Dedifferentiated amniotic fluid mesenchymal stem cell (primary cell): ENCODE measurements around the gene BLOC1S5.

Experiments used
- DNase-seq: peaks from one replicate; pipeline ENCODE4 v3.0.0-alpha.2; 2016; ENCODE audit errors: extremely low spot score

Gene BLOC1S5, protein sequence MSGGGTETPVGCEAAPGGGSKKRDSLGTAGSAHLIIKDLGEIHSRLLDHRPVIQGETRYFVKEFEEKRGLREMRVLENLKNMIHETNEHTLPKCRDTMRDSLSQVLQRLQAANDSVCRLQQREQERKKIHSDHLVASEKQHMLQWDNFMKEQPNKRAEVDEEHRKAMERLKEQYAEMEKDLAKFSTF

DNA sequence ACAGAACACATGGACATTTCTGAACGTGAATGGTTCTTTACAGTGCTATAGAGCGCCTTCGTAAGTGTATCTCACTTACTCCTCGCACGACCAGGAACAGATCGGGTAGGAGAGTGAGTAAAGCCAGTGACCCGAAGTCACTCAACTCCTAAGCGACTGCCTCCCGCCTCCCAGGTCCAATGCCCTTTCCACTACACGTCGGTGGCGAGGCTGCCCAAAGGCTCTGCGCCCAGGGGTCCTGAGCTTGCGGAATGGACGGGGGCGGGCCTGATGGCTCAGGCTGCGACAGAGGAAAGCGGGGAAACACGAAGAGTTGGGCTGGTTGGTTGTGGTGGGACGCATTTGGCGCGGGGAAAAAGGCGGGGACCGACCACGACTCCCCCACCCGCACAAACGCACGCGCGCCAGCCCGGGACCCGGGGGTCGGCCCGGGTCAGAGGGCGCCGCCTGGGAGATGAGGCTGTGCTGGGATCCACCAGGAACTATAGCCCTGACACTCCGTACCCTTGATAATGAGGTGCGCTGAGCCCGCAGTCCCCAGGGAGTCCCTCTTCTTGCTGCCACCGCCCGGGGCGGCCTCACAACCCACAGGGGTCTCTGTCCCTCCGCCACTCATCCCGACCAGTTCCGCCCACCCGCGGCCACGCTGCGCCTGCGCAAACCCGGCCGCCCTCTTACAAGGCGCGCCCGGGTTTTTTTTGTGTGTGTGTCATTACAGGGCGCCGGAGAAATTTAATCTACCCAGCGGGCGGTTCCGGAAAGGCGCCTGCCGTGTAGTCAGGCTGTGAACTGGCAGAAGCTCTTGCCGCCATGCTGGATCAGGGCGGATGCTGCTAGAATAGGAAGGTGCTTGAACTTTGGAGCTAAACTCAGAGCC is at the start of gene BLOC1S5:
Gene BLOC1S5 (minus strand): TSS at position 629 of the 877 bp plus-strand sequence. CDS start 13 bp downstream, at position 616.
- DNase-seq = peak; percentile 98

DNA sequence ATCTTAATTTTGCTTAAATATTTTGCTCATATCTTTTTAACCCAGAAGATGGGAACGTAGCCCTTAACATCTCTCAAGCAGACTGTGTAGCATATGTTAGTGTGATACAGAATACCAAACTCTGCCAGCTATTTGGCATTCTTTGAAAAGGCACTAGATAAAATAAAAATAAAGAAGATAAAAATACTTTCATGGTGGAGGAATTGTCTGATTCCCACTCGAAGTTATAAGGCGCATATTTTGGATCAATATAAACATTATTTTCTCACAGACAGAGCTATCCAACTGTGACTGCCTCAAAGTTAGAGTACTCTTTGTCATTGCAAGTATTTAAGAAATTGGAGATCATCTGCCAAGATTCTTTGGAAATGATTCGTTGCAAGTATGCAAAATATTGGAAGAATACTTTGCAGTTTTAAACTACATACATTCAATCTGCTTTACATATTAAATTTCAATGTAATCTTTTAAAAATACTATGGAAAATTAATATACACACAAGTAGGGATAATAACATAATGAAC is 49.0 kb upstream of the BLOC1S5 start:
- peak; percentile 53 for DNase-seq

GRCh38 chr6:8110725-8111124 is 46.5 kb upstream of the BLOC1S5 start:
- no peak for DNase-seq

DNA sequence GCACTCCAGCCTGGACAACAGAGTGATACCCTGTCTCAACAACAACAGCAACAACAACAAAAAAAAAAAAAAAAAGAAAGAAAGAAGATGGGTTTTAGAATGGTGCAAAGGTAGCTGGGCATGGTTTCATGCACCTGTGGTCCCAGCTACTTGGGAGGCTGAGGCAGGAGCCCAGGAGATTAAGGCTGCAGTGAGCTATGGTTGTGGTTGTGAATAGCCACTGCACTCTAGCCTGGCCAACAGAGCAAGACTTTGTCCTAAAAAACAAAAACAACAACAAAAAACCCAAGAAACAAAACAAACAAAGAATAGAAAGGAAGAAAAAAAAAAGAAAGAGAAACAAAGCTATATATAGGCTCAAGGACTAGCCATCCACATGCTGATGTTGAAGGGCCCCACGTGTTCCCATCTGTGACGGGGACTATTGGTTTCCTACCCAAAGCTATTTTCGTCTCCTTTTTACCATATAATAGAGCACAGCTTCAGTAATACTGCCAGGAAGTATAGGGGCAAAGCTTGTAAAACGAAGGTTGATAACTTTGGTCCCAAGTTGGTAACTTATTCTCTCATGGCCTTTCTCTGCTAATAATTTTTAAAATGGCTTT is 46.0 kb upstream of the BLOC1S5 start:
- no peak for DNase-seq

DNA sequence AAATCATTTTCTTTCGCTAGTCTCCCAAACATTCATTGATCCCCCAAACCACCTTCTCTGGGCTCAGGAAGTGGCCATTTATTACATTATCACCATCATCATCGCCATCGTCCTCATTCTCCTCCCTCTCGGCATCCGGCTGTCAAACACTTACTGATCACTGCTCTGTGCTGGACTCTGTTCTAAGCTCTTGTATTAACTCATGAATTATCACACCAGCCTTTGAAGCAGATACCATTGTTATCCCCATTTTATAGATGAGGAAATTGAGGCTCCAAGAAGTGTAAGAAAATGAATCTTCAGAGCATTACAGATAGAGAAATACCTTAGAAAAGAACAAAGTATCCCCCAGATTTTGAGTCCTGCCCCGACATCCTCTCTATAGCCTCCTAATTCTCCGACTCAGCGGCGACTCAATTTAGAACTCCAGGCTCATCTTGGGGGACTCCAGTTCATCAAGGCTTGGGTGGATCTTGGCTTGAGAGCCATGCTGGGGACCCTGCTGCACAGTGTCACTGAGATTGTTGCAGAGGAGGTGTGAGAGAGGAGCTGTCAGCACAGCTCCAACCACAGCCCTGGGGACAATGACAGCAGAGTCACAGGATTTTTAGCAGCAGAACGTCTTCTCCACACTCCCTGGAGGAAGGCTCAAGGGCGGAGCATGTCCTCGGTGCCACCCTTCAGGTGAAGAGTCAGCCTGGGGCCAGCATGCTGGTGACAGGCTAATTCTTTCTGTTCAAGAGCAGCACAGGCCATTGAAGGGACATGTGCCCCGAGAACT is 44.8 kb upstream of the BLOC1S5 start:
- no peak for DNase-seq

GRCh38 chr6:8108031-8108660 is 44.0 kb upstream of the BLOC1S5 start:
- peak; percentile 78 for DNase-seq

GRCh38 chr6:8105791-8106190 is 41.6 kb upstream of the BLOC1S5 start:
- no peak for DNase-seq

- DNase-seq = no peak
Observed at GRCh38 chr6:8103726-8104125, 39.5 kb upstream of the BLOC1S5 start.

GRCh38 chr6:8102122-8102958 is 38.2 kb upstream of the BLOC1S5 start, which contains the start of gene EEF1E1:
Gene EEF1E1, minus strand, starts transcription at chr6:8102548. Its CDS starts 27 bp downstream, at chr6:8102521.
- peak; percentile 95 for DNase-seq

DNA sequence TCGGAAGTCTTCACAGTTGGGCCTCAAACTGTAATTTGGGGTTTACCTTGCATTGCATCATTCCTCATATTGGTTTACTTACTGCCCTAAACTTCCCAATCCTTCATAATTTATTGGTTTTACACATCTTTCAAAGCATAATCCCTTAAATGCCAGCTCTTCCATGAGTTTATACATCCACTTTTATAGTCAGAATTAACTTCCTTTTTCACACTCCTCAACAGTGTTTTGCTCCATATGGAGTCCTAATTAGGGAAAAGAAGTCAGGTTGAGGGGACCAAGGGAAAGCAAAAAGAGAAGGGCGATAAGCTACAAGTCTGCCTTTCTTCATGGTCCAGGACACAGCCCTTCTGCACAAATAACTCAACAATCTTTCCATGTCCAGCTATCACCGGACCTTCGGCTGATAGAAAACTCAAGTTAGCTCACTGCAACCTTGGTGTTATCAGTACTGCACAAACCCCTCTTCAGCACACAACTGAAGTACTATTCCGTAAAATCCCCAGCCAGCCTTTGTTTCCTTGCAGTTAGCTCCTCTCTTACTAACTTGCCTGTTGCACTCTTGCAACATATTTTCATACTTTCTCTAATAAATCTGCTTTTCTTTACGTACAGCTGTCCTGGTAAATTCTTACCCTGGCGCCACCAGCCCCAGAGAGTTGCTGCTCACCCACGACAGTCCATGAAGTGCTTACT is 36.1 kb upstream of the BLOC1S5 start:
- no peak for DNase-seq

DNA sequence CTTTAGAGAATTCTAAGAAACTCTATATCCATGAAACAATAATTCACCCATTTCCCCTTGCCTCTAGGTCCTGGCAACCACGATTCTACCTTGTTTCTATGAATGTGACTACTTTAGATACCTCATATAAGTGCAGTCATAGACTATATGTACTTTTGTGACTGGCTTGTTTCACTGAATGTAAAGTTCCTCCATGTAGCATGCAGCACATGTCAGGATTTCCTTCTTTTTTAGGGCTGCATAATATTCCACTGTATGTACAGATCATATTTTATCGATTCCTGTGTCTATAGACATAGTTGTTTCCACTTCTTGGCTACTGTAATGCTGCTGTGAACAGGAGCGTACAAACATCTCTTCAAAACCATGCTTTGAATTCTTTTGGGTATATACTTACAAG is 26.5 kb upstream of the BLOC1S5 start:
- no peak for DNase-seq

DNA sequence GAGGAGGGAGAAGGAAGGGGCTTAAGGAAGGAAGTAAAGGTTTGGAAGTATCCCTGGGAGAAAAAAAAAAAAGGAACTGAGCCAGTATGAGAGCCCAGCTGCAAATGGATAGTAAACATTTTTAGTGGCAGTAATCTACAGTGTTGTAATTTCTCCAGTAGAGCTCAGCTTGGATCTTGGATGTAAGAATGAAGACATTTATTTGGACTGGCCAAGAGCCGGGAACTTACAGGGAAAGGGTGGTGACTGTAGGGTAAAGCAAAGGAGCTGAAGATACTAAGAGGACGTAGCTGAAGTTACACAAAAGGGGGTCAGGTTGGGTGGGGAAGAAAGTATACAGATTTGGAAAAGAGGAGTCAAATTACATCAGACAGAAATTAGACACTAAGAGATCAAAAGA is 24.7 kb upstream of the BLOC1S5 start:
- DNase-seq = no peak

- no peak for DNase-seq
Observed at GRCh38 chr6:8087870-8088754, 23.9 kb upstream of the BLOC1S5 start.

DNA sequence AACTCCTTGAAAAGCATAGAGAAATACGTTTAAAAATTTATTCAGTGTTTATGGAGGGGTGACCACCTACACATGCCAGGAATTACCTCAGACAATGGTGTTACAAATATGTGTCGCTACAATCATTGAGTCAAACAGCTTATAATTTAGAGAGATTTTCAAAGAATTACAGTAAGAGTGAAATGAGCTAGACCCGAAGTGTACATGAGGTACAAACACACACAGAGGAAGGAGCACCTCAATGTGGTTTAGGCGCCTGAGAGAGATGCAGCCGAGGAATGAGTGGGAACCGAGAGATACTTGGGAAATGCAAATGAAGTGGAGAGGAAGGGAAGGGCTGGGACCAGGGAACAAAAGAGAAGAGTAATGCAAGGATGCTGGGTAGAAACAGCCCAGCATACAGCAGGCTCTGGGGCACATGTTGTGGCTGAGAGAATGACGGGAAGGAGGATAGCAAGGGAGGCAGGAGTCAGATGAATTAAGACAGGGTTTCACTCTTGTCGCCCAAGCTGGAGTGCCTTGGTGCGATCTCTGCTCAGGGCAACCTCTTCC is 22.6 kb upstream of the BLOC1S5 start:
- no peak for DNase-seq

GRCh38 chr6:8085053-8085511 is 20.9 kb upstream of the BLOC1S5 start:
- peak; percentile 67 for DNase-seq

- DNase-seq = no peak
Observed at GRCh38 chr6:8084586-8084985, 20.4 kb upstream of the BLOC1S5 start.

DNA sequence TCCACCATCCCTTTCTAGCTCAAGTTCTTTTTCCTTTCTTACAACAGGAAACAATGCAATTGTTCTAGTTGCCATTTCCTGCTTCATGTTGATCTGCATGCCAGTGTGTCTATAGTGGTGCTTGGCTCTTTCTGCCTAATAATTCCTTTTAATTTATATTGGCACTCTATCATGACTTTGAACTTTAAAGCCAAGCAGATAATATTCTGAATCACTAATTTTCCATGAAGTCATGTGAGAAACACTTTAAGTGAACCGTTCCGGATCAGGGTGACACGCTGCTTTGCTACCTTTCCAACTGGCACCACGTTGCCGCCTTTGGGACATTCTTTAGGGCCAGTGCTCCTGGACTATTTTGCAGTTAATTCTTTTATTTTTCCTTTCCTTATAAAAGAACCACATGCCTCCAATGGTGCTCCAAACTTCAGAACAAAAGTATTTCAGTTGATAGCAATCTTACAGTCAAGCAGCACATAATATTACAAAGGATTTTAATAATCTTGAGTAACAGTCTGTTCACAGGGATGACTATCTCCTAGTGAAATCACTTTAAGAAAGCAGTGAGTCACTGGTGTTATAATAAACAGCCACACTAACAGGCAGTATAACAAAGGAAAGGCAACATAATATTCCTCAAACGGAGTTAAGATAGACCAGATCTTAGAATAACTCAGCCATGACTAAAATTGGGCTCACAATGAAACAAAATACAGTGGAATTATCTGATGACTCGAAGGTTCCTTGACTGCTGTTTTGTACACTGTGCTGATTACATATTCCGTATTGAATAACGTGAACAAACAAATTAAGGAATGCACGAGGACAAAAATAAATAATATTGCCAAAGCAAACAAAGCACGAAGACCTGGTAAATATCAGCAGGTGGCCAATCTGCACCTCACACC is 19.0 kb upstream of the BLOC1S5 start:
- DNase-seq = peak; percentile 76
